ENCODE measurements around the gene NEU4.

DNA sequence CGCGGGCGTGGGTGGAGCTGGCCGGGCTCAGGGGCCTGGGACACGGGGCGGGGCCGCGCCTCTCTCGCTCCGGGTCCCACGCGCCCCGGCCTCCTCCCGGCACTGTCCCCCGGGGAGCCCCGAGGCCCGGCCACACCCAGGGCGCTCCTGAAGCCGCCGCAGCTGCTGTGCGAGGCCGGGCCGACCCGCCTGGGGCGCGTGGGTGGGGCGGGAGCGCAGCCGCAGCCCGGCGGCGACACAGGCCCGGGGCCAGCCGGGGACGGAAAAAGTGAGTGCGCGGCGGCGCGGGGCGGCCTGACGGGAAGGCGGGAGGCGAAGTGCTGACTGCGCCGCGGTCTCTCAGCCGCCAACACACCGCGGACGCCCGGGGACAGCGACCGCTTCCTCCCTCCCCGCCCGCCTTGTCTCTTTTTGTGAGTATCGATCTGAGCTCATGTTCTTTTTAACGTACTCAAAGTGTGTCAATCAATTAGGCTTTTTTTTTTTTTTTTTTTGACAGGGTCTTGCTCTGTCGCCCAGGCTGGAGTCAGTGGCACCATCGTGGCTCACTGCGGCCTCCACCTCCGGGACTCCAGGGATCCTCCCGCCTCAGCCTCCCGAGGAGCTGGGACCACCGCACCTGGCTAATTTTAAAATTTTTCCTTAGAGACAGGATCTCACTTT is 35.2 kb downstream of the NEU4 start:
- TF ChIP-seq, protein P1, sequence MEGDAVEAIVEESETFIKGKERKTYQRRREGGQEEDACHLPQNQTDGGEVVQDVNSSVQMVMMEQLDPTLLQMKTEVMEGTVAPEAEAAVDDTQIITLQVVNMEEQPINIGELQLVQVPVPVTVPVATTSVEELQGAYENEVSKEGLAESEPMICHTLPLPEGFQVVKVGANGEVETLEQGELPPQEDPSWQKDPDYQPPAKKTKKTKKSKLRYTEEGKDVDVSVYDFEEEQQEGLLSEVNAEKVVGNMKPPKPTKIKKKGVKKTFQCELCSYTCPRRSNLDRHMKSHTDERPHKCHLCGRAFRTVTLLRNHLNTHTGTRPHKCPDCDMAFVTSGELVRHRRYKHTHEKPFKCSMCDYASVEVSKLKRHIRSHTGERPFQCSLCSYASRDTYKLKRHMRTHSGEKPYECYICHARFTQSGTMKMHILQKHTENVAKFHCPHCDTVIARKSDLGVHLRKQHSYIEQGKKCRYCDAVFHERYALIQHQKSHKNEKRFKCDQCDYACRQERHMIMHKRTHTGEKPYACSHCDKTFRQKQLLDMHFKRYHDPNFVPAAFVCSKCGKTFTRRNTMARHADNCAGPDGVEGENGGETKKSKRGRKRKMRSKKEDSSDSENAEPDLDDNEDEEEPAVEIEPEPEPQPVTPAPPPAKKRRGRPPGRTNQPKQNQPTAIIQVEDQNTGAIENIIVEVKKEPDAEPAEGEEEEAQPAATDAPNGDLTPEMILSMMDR (IDR thresholded peaks at IDR 0.05), result no peak
- TF ChIP-seq POLR2AphosphoS5 (IDR thresholded peaks at IDR 0.05), result peak in 2 of 4 donors; percentile 48 to 52

Data from sigmoid colon (tissue), 4 donors.